ENCODE measurements around the gene DYDC2. TPM values are rescaled to one million over a fixed set of nuclear protein-coding genes. Genes with fewer than 3 reads are reported as not detected.

DYDC2 gene
- total RNA-seq, 1 experiment from 2014 or later: not detected

DNA sequence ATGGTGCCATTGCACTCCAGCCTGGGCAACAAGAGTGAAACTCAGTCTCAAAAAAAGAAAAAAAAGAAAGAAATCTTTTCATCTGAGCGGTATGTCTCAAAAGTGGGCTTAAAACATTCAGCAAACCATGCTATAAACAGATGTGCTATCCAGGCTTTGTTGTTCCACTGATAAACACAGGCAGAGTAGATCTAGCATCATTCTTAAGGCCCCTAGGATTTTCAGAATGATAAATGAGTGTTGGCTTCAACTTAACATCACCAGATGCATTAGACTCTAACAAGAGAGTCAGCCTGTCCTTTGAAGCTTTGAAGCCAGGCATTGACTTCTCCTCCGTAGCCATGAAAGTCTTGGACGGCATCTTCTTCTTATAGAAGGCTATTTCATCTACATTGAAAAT is 23.1 kb downstream of the DYDC2 start:
- no peaks in the 10 kb centered on the region for H4K20me1 ChIP-seq (ENCODE audit: insufficient read depth)
- DNase-seq: no peak
- no peak overlapping the region for H3K4me3 ChIP-seq
- POLR2A ChIA-PET (ENCODE audit: unreplicated experiment): no interaction called here
- BruUV-seq (replicated peaks): no TSS peak
- no peaks in the 10 kb centered on the region for H3F3A ChIP-seq (ENCODE audit: insufficient read depth, low read depth)
- no peaks in the 10 kb centered on the region for H3K36me3 ChIP-seq (ENCODE audit: low read depth)
- H3K9me2 ChIP-seq (ENCODE audit: insufficient read depth): no peaks in the 10 kb centered on the region
- H3K79me2 ChIP-seq (ENCODE audit: low read depth): no peaks in the 10 kb centered on the region
- intact Hi-C loops (cut with micrococcal nuclease; ENCODE audit: unreplicated experiment): loop anchor here (5.0 kb wide), 3 partner anchors 117 to 318 kb away; no protein-coding TSS in a partner anchor
- H3K27me3 ChIP-seq (ENCODE audit: insufficient read depth, low read depth): no peaks in the 10 kb centered on the region
- no peaks in the 10 kb centered on the region for H3K4me1 ChIP-seq (replicated peaks; ENCODE audit: insufficient read depth)
- H3K27ac ChIP-seq: no peak overlapping the region
- no peaks in the 10 kb centered on the region for H3K9me3 ChIP-seq (ENCODE audit: insufficient read depth, low read depth)
- CTCF ChIA-PET: interaction anchor here (0.6 kb wide), 1 partner anchor 168 kb away, joined by 3 read pairs; no protein-coding TSS in a partner anchor
- no peak for TF ChIP-seq EZH2 (IDR thresholded peaks at IDR 0.05; ENCODE audit: low read depth)
- TF ChIP-seq, protein P1, sequence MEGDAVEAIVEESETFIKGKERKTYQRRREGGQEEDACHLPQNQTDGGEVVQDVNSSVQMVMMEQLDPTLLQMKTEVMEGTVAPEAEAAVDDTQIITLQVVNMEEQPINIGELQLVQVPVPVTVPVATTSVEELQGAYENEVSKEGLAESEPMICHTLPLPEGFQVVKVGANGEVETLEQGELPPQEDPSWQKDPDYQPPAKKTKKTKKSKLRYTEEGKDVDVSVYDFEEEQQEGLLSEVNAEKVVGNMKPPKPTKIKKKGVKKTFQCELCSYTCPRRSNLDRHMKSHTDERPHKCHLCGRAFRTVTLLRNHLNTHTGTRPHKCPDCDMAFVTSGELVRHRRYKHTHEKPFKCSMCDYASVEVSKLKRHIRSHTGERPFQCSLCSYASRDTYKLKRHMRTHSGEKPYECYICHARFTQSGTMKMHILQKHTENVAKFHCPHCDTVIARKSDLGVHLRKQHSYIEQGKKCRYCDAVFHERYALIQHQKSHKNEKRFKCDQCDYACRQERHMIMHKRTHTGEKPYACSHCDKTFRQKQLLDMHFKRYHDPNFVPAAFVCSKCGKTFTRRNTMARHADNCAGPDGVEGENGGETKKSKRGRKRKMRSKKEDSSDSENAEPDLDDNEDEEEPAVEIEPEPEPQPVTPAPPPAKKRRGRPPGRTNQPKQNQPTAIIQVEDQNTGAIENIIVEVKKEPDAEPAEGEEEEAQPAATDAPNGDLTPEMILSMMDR (conservative IDR thresholded peaks at IDR 0.05): no peak
- H3K4me2 ChIP-seq: no peak overlapping the region
- H2AFZ ChIP-seq: no peak overlapping the region

GRCh38 chr10:80380185-80380584 is 23.6 kb downstream of the DYDC2 start:
- no peaks in the 10 kb centered on the region for H4K20me1 ChIP-seq (ENCODE audit: insufficient read depth)
- no TSS peak for BruUV-seq (replicated peaks)
- no peaks in the 10 kb centered on the region for H3F3A ChIP-seq (ENCODE audit: insufficient read depth, low read depth)
- DNase-seq: no peak
- H3K79me2 ChIP-seq (ENCODE audit: low read depth): no peaks in the 10 kb centered on the region
- H3K27me3 ChIP-seq (ENCODE audit: insufficient read depth, low read depth): no peaks in the 10 kb centered on the region
- intact Hi-C loops (cut with micrococcal nuclease; ENCODE audit: unreplicated experiment): loop anchor here (5.0 kb wide), 3 partner anchors 118 to 317 kb away; no protein-coding TSS in a partner anchor
- POLR2A ChIA-PET (ENCODE audit: unreplicated experiment): no interaction called here
- H3K27ac ChIP-seq: no peak overlapping the region
- CTCF ChIA-PET: interaction anchor here (0.6 kb wide), 1 partner anchor 167 kb away, joined by 3 read pairs; no protein-coding TSS in a partner anchor
- no peak overlapping the region for H3K4me3 ChIP-seq
- H3K9me3 ChIP-seq (ENCODE audit: insufficient read depth, low read depth): no peaks in the 10 kb centered on the region
- TF ChIP-seq EZH2 (IDR thresholded peaks at IDR 0.05; ENCODE audit: low read depth): no peak
- TF ChIP-seq, protein P1 (conservative IDR thresholded peaks at IDR 0.05): no peak
- H3K36me3 ChIP-seq (ENCODE audit: low read depth): no peaks in the 10 kb centered on the region
- H2AFZ ChIP-seq: no peak overlapping the region
- no peaks in the 10 kb centered on the region for H3K4me1 ChIP-seq (replicated peaks; ENCODE audit: insufficient read depth)
- H3K4me2 ChIP-seq: no peak overlapping the region
- no peaks in the 10 kb centered on the region for H3K9me2 ChIP-seq (ENCODE audit: insufficient read depth)

DNA sequence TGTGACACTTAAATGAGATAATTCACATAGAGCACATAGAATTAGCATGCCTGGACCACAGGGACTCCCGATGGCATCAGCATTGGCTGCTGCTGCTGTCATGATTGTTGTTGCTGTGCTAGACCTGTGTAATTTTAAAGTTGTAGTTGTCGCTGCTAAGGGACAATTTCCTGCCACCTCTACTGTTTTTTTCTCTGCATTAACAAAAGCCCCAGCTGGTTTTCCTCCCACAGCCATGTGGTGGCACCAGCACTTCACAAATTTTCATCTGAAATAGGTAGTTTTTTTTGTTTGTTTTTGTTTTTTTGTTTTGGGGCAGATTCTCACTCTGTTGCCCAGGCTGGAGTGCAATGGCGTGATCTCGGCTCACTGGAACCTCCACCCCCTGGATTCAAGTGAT is 26.4 kb downstream of the DYDC2 start:
- H3K27me3 ChIP-seq (ENCODE audit: insufficient read depth, low read depth): no peaks in the 10 kb centered on the region
- H3K9me2 ChIP-seq (ENCODE audit: insufficient read depth): no peaks in the 10 kb centered on the region
- no peaks in the 10 kb centered on the region for H3K4me1 ChIP-seq (replicated peaks; ENCODE audit: insufficient read depth)
- no peak overlapping the region for H2AFZ ChIP-seq
- no peaks in the 10 kb centered on the region for H3K36me3 ChIP-seq (ENCODE audit: low read depth)
- POLR2A ChIA-PET (ENCODE audit: unreplicated experiment): no interaction called here
- H3K4me3 ChIP-seq: no peak overlapping the region
- H3K9me3 ChIP-seq (ENCODE audit: insufficient read depth, low read depth): no peaks in the 10 kb centered on the region
- CTCF ChIA-PET: interaction anchor here (0.7 kb wide), 1 partner anchor 28 kb away, joined by 3 read pairs; no protein-coding TSS in a partner anchor
- no peaks in the 10 kb centered on the region for H4K20me1 ChIP-seq (ENCODE audit: insufficient read depth)
- TF ChIP-seq, protein P1 (conservative IDR thresholded peaks at IDR 0.05): peak; percentile 81
- no peak for TF ChIP-seq EZH2 (IDR thresholded peaks at IDR 0.05; ENCODE audit: low read depth)
- peak overlapping the region; percentile 14 for H3K4me2 ChIP-seq
- no peaks in the 10 kb centered on the region for H3K79me2 ChIP-seq (ENCODE audit: low read depth)
- BruUV-seq (replicated peaks): no TSS peak
- intact Hi-C loops (cut with micrococcal nuclease; ENCODE audit: unreplicated experiment): loop anchor here (1.0 to 5.0 kb wide), 9 partner anchors 61 to 636 kb away; no protein-coding TSS in a partner anchor
- no peaks in the 10 kb centered on the region for H3F3A ChIP-seq (ENCODE audit: insufficient read depth, low read depth)
- DNase-seq: peak; percentile 58 to 60
- no peak overlapping the region for H3K27ac ChIP-seq

All from PC-9 (cell line).